NB4 (cell line): Measurements from ENCODE around the gene EN2.
A peak's percentile ranks its signal among the peaks of the same experiment; 100 is the strongest.

Source experiments
- DNase-seq: peaks from one replicate; pipeline ENCODE4 v3.0.0; 2010; ENCODE audit warnings: low read depth
- H3K4me3 ChIP-seq: one replicate; pipeline ENCODE4 v1.5.1; 2011; ENCODE audit warnings: mild to moderate bottlenecking, low read depth, low read length, moderate library complexity
- MYC ChIP-seq: IDR thresholded peaks from 2 replicates; pipeline ENCODE4 v1.6.1; 2011; ENCODE audit warnings: low read depth, low read length
- POLR2A ChIP-seq: IDR thresholded peaks from 2 replicates; pipeline ENCODE4 v1.6.1; 2011; ENCODE audit warnings: mild to moderate bottlenecking; ENCODE audit not compliant: insufficient read length; ENCODE audit errors: extremely low read depth
- TF ChIP-seq, protein P1 (sequence below): IDR thresholded peaks from one replicate; pipeline ENCODE4 v1.5.1; 2012; ENCODE audit warnings: low read depth, low read length
- TF ChIP-seq, protein P2 (sequence below): IDR thresholded peaks from 2 replicates; pipeline ENCODE4 v1.6.1; 2011; ENCODE audit warnings: low read depth, low read length

Gene EN2

DNA sequence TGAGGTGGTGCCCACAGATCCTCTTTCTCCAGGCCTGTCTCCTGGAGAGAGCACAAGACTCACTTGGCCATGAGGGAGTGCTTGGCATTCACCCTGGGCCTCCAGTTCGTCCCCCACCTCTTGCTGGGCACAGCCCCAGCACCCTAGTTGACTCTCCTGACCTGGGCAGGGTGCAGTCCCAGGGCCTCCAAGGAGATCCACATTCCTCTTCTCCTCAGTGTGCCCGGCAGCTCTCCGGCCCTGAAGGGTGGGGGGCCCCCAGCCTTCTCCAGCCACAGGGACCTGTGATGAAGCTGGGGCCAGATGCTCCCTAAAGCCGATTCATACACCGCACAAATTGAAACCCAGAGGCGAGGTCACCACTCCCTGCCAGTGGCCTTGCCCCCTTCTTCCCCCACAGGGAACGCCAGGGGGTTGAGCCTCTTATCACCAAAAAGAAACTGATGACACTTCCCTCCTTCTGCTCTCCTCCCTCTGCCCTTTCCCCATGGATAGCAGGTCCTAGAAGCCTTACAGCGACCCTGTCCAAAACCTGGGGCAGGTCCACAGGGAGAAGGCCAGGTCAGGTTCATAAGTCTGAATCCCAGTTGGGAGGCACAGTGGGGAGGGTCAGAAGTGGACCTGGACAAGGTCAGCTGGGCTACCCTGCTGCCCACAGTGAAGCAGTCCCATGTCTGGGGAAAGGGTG is 3.1 kb downstream of the EN2 start:
- DNase-seq = no peak
- H3K4me3 ChIP-seq = no peak overlapping the region
- TF ChIP-seq, protein P1, sequence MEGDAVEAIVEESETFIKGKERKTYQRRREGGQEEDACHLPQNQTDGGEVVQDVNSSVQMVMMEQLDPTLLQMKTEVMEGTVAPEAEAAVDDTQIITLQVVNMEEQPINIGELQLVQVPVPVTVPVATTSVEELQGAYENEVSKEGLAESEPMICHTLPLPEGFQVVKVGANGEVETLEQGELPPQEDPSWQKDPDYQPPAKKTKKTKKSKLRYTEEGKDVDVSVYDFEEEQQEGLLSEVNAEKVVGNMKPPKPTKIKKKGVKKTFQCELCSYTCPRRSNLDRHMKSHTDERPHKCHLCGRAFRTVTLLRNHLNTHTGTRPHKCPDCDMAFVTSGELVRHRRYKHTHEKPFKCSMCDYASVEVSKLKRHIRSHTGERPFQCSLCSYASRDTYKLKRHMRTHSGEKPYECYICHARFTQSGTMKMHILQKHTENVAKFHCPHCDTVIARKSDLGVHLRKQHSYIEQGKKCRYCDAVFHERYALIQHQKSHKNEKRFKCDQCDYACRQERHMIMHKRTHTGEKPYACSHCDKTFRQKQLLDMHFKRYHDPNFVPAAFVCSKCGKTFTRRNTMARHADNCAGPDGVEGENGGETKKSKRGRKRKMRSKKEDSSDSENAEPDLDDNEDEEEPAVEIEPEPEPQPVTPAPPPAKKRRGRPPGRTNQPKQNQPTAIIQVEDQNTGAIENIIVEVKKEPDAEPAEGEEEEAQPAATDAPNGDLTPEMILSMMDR = no peak
- no peak for TF ChIP-seq MYC
- no peak for TF ChIP-seq POLR2A
- TF ChIP-seq, protein P2, sequence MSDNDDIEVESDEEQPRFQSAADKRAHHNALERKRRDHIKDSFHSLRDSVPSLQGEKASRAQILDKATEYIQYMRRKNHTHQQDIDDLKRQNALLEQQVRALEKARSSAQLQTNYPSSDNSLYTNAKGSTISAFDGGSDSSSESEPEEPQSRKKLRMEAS = no peak

DNA sequence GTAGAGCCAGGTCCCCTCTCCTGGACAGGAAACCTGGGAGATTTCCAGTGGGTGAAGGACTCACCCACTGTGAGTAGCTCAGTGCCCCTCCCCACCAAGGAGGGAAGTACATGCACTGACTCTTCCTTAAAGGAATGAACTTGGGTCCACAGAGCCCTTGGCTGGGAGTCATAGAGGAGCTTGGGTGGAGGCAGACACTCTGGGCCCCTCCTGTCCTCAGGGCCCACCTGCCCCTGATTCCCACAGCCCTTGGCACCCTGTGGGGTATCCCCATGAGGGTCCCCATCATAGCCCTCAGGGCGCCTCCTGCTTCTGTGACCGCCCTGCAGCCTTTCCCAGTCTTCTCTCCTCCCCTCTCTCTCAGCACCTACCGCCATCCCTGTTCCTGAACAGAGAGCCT is 3.7 kb downstream of the EN2 start:
- TF ChIP-seq, protein P1 = no peak
- TF ChIP-seq POLR2A (no peak), MYC (no peak)
- TF ChIP-seq, protein P2 = no peak
- no peak for DNase-seq
- no peak overlapping the region for H3K4me3 ChIP-seq

DNA sequence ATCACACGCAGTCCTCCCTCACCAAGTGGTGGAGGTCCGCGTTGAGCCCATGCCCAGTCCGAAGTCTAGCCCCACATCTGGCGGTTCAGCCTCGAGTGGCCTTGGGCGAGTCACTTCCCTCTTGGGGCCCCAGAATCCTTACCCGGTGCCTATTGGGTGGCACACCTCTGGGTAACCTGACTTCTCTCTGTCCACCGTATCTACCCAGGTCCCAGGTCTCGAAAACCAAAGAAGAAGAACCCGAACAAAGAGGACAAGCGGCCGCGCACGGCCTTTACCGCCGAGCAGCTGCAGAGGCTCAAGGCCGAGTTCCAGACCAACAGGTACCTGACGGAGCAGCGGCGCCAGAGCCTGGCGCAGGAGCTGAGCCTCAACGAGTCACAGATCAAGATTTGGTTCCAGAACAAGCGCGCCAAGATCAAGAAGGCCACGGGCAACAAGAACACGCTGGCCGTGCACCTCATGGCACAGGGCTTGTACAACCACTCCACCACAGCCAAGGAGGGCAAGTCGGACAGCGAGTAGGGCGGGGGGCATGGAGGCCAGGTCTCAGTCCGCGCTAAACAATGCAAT is 4.3 kb downstream of the EN2 start:
- TF ChIP-seq MYC (no peak), POLR2A (no peak)
- TF ChIP-seq, protein P1 = no peak
- TF ChIP-seq, protein P2 = no peak
- no peak for DNase-seq
- H3K4me3 ChIP-seq = no peak overlapping the region

DNA sequence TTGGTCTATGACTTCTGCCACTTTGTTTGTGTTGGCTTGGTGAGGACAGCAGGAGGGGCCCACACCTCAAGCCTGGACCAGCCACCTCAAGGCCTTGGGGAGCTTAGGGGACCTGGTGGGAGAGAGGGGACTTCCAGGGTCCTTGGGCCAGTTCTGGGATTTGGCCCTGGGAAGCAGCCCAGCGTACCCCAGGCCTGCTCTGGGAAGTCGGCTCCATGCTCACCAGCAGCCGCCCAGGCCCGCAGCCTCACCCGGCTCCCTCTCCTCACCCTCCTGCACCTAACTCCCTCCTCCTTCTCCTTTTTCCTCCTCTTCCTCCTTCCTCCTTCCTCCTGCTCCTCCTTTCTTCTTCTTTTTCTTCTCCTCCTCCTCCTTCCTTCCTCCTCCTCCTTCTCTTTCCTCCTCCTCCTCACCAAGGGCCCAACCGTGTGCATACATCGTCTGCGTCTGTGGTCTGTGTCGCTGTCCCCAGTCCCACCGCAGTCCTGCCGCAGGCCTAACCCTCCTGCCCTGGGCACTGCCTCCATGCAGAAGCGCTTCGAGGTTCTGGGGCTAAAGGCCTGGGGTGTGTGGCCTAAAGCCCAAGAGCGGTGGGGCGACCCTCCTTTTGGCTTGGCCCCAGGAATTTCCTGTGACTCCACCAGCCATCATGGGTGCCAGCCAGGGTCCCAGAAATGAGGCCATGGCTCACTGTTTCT is 5.3 kb downstream of the EN2 start:
- TF ChIP-seq, protein P1 = no peak
- TF ChIP-seq POLR2A (no peak), MYC (no peak)
- TF ChIP-seq, protein P2 = no peak
- no peak overlapping the region for H3K4me3 ChIP-seq
- no peak for DNase-seq

DNA sequence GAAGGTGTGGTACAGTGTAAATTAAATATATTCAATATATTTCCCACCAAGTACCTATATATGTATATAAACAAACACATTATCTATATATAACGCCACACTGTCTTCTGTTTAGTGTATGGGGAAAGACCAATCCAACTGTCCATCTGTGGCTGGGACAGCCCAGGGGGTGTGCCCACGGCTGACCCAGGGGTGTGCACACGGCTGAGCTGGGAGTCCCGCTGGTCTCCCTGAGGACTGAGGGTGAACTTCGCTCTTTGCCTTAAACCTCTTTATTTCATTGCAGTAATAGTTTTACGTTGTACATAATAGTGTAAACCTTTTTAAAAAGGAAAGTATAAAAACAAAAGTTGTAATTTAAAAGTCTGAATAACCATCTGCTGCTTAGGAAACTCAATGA is 6.3 kb downstream of the EN2 start:
- H3K4me3 ChIP-seq = no peak overlapping the region
- TF ChIP-seq, protein P2 = no peak
- DNase-seq = peak; percentile 42
